NCI-H748 (cell line): ENCODE measurements around the gene KIF5B.
A peak's percentile ranks its signal among the peaks of the same experiment; 100 is the strongest.
"Not testable (repeated sequence)": the region's sequence is repeated elsewhere in the genome, so short reads cannot be mapped to it uniquely, and the experiment has no call there.

Source experiments
- DNase-seq: peaks from one replicate; lab custom pipeline; 2025; ENCODE audit not compliant: unreplicated experiment; lab: John Stamatoyannopoulos, UW

KIF5B gene

GRCh38 chr10:32060347-32060746 is 4.1 kb upstream of the KIF5B start:
- DNase-seq = no peak

GRCh38 chr10:32059472-32059871 is 3.2 kb upstream of the KIF5B start:
- no peak for DNase-seq

- no peak for DNase-seq
Observed at GRCh38 chr10:32057036-32057372, 779 bp upstream of the KIF5B start.

- DNase-seq = peak; percentile 76
Observed at GRCh38 chr10:32055478-32056135, 618 bp downstream of the KIF5B start.

- DNase-seq = peak; percentile 41
Observed at GRCh38 chr10:32054094-32054493, 2.1 kb downstream of the KIF5B start.

- DNase-seq = not testable (repeated sequence)
Observed at GRCh38 chr10:32053392-32053791, 2.8 kb downstream of the KIF5B start.

GRCh38 chr10:32051926-32052325 is 4.3 kb downstream of the KIF5B start:
- DNase-seq = no peak

GRCh38 chr10:32050177-32050576 is 6.0 kb downstream of the KIF5B start:
- no peak for DNase-seq

- DNase-seq = no peak
Observed at GRCh38 chr10:32049113-32049512, 7.1 kb downstream of the KIF5B start.

GRCh38 chr10:32048282-32048681 is 7.9 kb downstream of the KIF5B start:
- no peak for DNase-seq

- no peak for DNase-seq
Observed at GRCh38 chr10:32047881-32048280, 8.3 kb downstream of the KIF5B start.

- DNase-seq = no peak
Observed at GRCh38 chr10:32046151-32046550, 10.1 kb downstream of the KIF5B start.

- DNase-seq = not testable (repeated sequence)
Observed at GRCh38 chr10:32042730-32043129, 13.5 kb downstream of the KIF5B start.

- no peak for DNase-seq
Observed at GRCh38 chr10:32041290-32042028, 14.8 kb downstream of the KIF5B start.

- DNase-seq = no peak
Observed at GRCh38 chr10:32039734-32040133, 16.5 kb downstream of the KIF5B start.

GRCh38 chr10:32038777-32039176 is 17.4 kb downstream of the KIF5B start:
- DNase-seq = no peak

- no peak for DNase-seq
Observed at GRCh38 chr10:32036922-32037321, 19.3 kb downstream of the KIF5B start.

- DNase-seq = no peak
Observed at GRCh38 chr10:32035038-32035437, 21.2 kb downstream of the KIF5B start.

- no peak for DNase-seq
Observed at GRCh38 chr10:32033171-32033570, 23.1 kb downstream of the KIF5B start.

- no peak for DNase-seq
Observed at GRCh38 chr10:32031920-32032319, 24.3 kb downstream of the KIF5B start.

GRCh38 chr10:32031424-32031823 is 24.8 kb downstream of the KIF5B start:
- DNase-seq = no peak

- no peak for DNase-seq
Observed at GRCh38 chr10:32028710-32029109, 27.5 kb downstream of the KIF5B start.

- DNase-seq = no peak
Observed at GRCh38 chr10:32023264-32023663, 33.0 kb downstream of the KIF5B start.
